Measurements from ENCODE around the gene KRTAP10-3. TPM values are rescaled to one million over a fixed set of nuclear protein-coding genes. Genes with fewer than 3 reads are reported as not detected.

The KRTAP10-3 gene
- total and polyA plus RNA-seq, 2 donors (not counting 3 experiments of a cell fraction or from before 2014, with no cell fraction given) = not detected

- Histone ChIP-seq H4K20me1 (replicated peaks; ENCODE audit: control insufficient read depth, extremely low read depth, insufficient read depth, low read length) (no peaks in the 10 kb centered on the region), H3K27me3 (ENCODE audit: control insufficient read depth in 2 of 2, insufficient read depth in 2 of 2, low read length in 2 of 2) (no peaks in the 10 kb centered on the region), H2AFZ (ENCODE audit: low read depth, low read length) (no peak overlapping the region), H3K36me3 (ENCODE audit: control insufficient read depth in 2 of 2, extremely low read depth in 1 of 2, insufficient read depth in 2 of 2, low read length in 2 of 2) (no peaks in the 10 kb centered on the region), H3K4me1 (ENCODE audit: control insufficient read depth, extremely low read depth, insufficient read depth, low read length) (no peaks in the 10 kb centered on the region), H3K4me2 (ENCODE audit: insufficient read depth, low read length) (no peak overlapping the region), H3K27ac (ENCODE audit: insufficient read depth, low read depth, low read length) (no peak overlapping the region), H3K79me2 (ENCODE audit: control insufficient read depth, insufficient read depth, low read length) (no peaks in the 10 kb centered on the region), H3K9me1 (replicated peaks; ENCODE audit: control insufficient read depth, extremely low read depth, insufficient read depth, low read length) (no peaks in the 10 kb centered on the region), H3K9ac (replicated peaks; ENCODE audit: extremely low read depth, insufficient read depth, low read length) (no peak overlapping the region), H3K9me3 (replicated peaks; ENCODE audit: control insufficient read depth, insufficient read depth, low read length) (no peaks in the 10 kb centered on the region), H3K4me3 (replicated peaks in 1 of 3; ENCODE audit: insufficient read depth in 1 of 3, low read depth in 1 of 3, low read length in 3 of 3) (no peak overlapping the region)
- intact Hi-C loops (cut with micrococcal nuclease) (no loop called here), dilution Hi-C loops (cut with MboI; ENCODE audit: extremely low pct_ligation_motif_present, low sequenced_read_pairs) (no loop called here)
- TF ChIP-seq GATA2 (IDR thresholded peaks at IDR 0.05; ENCODE audit: insufficient read depth, insufficient read length, low read depth, low read length) = no peak
- TF ChIP-seq MYC (IDR thresholded peaks at IDR 0.05; ENCODE audit: low read depth, low read length) = no peak
- TF ChIP-seq, protein P1, sequence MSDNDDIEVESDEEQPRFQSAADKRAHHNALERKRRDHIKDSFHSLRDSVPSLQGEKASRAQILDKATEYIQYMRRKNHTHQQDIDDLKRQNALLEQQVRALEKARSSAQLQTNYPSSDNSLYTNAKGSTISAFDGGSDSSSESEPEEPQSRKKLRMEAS (IDR thresholded peaks at IDR 0.05; ENCODE audit: insufficient read depth, insufficient read length) = no peak
- CTCF ChIA-PET = no interaction called here
- DNase-seq (ENCODE audit: low read depth, low spot score) (no peak), FAIRE-seq (no peak)
- no TSS peak for BruUV-seq (replicated peaks)
- POLR2A ChIA-PET = no interaction called here
These were observed 32.2 kb downstream of the KRTAP10-3 start for GRCh38 chr21:44526096-44526997.

- Histone ChIP-seq H3K9me1 (replicated peaks; ENCODE audit: control insufficient read depth, extremely low read depth, insufficient read depth, low read length) (no peaks in the 10 kb centered on the region), H3K79me2 (ENCODE audit: control insufficient read depth, insufficient read depth, low read length) (no peaks in the 10 kb centered on the region), H3K36me3 (ENCODE audit: control insufficient read depth in 2 of 2, extremely low read depth in 1 of 2, insufficient read depth in 2 of 2, low read length in 2 of 2) (no peaks in the 10 kb centered on the region), H2AFZ (ENCODE audit: low read depth, low read length) (no peak overlapping the region), H3K9ac (replicated peaks; ENCODE audit: extremely low read depth, insufficient read depth, low read length) (no peak overlapping the region), H4K20me1 (replicated peaks; ENCODE audit: control insufficient read depth, extremely low read depth, insufficient read depth, low read length) (no peaks in the 10 kb centered on the region), H3K4me2 (ENCODE audit: insufficient read depth, low read length) (no peak overlapping the region), H3K27ac (ENCODE audit: insufficient read depth, low read depth, low read length) (no peak overlapping the region), H3K27me3 (ENCODE audit: control insufficient read depth in 2 of 2, insufficient read depth in 2 of 2, low read length in 2 of 2) (no peaks in the 10 kb centered on the region), H3K9me3 (replicated peaks; ENCODE audit: control insufficient read depth, insufficient read depth, low read length) (no peaks in the 10 kb centered on the region), H3K4me1 (ENCODE audit: control insufficient read depth, extremely low read depth, insufficient read depth, low read length) (no peaks in the 10 kb centered on the region), H3K4me3 (replicated peaks in 1 of 3; ENCODE audit: insufficient read depth in 1 of 3, low read depth in 1 of 3, low read length in 3 of 3) (no peak overlapping the region)
- no peak for FAIRE-seq
- DNase-seq (ENCODE audit: low read depth, low spot score) = no peak
- ChIA-PET POLR2A (no interaction called here), CTCF (no interaction called here)
- dilution Hi-C loops (cut with MboI; ENCODE audit: extremely low pct_ligation_motif_present, low sequenced_read_pairs) = no loop called here
- TF ChIP-seq, protein P2, sequence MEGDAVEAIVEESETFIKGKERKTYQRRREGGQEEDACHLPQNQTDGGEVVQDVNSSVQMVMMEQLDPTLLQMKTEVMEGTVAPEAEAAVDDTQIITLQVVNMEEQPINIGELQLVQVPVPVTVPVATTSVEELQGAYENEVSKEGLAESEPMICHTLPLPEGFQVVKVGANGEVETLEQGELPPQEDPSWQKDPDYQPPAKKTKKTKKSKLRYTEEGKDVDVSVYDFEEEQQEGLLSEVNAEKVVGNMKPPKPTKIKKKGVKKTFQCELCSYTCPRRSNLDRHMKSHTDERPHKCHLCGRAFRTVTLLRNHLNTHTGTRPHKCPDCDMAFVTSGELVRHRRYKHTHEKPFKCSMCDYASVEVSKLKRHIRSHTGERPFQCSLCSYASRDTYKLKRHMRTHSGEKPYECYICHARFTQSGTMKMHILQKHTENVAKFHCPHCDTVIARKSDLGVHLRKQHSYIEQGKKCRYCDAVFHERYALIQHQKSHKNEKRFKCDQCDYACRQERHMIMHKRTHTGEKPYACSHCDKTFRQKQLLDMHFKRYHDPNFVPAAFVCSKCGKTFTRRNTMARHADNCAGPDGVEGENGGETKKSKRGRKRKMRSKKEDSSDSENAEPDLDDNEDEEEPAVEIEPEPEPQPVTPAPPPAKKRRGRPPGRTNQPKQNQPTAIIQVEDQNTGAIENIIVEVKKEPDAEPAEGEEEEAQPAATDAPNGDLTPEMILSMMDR (IDR thresholded peaks at IDR 0.05; ENCODE audit: extremely low read depth in 1 of 2, insufficient read depth in 1 of 2, low read depth in 1 of 2, low read length in 2 of 2) = no peak
- TF ChIP-seq POLR2A (IDR thresholded peaks at IDR 0.05; ENCODE audit: low read depth, low read length) = no peak
- no peak for TF ChIP-seq JUN (IDR thresholded peaks at IDR 0.05; ENCODE audit: borderline replicate concordance, insufficient read depth, insufficient read length, low read depth)
- no peak for TF ChIP-seq GATA2 (IDR thresholded peaks at IDR 0.05; ENCODE audit: insufficient read depth, insufficient read length, low read depth, low read length)
- TF ChIP-seq, protein P1 (IDR thresholded peaks at IDR 0.05; ENCODE audit: insufficient read depth, insufficient read length) = no peak
- no peak for TF ChIP-seq FOS (IDR thresholded peaks at IDR 0.05; ENCODE audit: borderline replicate concordance, insufficient read depth, low read length)
- TF ChIP-seq EZH2 (IDR thresholded peaks at IDR 0.05; ENCODE audit: borderline replicate concordance, low read depth, low read length, severe bottlenecking) = no peak
- TF ChIP-seq POLR2AphosphoS5 (IDR thresholded peaks at IDR 0.05; ENCODE audit: insufficient read depth, low read depth, low read length) = no peak
- no peak for TF ChIP-seq MYC (IDR thresholded peaks at IDR 0.05; ENCODE audit: low read depth, low read length)
- intact Hi-C loops (cut with micrococcal nuclease) = no loop called here
- BruUV-seq (replicated peaks) = no TSS peak
These were observed 33.1 kb downstream of the KRTAP10-3 start for GRCh38 chr21:44525391-44526095.
